GM12874 (cell line): ENCODE measurements around the gene PSMG1.

Experiments
- CTCF ChIP-seq: IDR thresholded peaks from 2 replicates; pipeline ENCODE4 v1.5.1; 2011; ENCODE audit warnings: low read depth, mild to moderate bottlenecking, control low read depth, low read length, moderate library complexity; ENCODE audit not compliant: insufficient read depth

Gene PSMG1

GRCh38 chr21:39125752-39126485, 57.3 kb downstream of the PSMG1 start:
- TF ChIP-seq CTCF = peak; percentile 56
